B cell (primary cell): ENCODE results near the gene AIG1. TPM values are rescaled to one million over a fixed set of nuclear protein-coding genes. Genes with fewer than 3 reads are reported as not detected.

ENCODE experiments used
- ATAC-seq: fragments of 200-7000 bp; cut with Tn5 transposase; one replicate; pipeline ENCODE4 v1.10.0; 2021; ENCODE audit warnings: low read depth, mild to moderate bottlenecking, moderate number of reproducible peaks, moderate library complexity
- CTCF ChIA-PET: fragments of 350-600 bp; sonication (Branson Sonifier 250); formaldehyde crosslinking; loops from one replicate; lab custom pipeline; 2021; ENCODE audit warnings: antibody characterized with exemption, inconsistent platforms; lab: Charles Lee
- POLR2A ChIA-PET: fragments of 350-600 bp; sonication (Branson Sonifier 250); formaldehyde crosslinking; loops from one replicate; lab custom pipeline; 2021; ENCODE audit warnings: antibody characterized with exemption; lab: Charles Lee
- DNase-seq: peaks from one replicate; pipeline ENCODE4 v3.0.0; 2013
- H2AFZ ChIP-seq: 2 replicates; pipeline ENCODE4 v1.6.1; 2012; ENCODE audit warnings: mild to moderate bottlenecking, low read depth, low read length; ENCODE audit not compliant: insufficient read depth, poor library complexity, severe bottlenecking
- H3K27ac ChIP-seq, 2 donors: 1 replicate in 1 of 2; 2 replicates in 1 of 2; pipeline ENCODE4 v1.5.1; 2012 to 2013; ENCODE audit warnings: low read length in 2 of 2, mild to moderate bottlenecking in 2 of 2, moderate library complexity in 1 of 2
- H3K27me3 ChIP-seq, 4 experiments: fragments of 200-600 bp in 1 of 4; sonication (generic) in 1 of 4; replicated peaks in 1 of 4; 1 replicate in 2 of 4; 2 replicates in 2 of 4; pipeline versions ENCODE4 v1.6.1 to v1.7.0; 2013 to 2016; ENCODE audit warnings: low read length in 3 of 4, mild to moderate bottlenecking in 2 of 4, mixed read lengths in 1 of 4, moderate library complexity in 1 of 4; ENCODE audit not compliant: insufficient read depth in 4 of 4, control insufficient read depth in 3 of 4; ENCODE audit errors: control extremely low read depth in 1 of 4
- H3K36me3 ChIP-seq, 2 experiments: replicated peaks in 1 of 2; 1 replicate in 1 of 2; 2 replicates in 1 of 2; pipeline versions ENCODE4 v1.6.1 to v1.7.1; 2013; ENCODE audit warnings: low read length in 1 of 2; ENCODE audit not compliant: insufficient read depth in 2 of 2, control insufficient read depth in 1 of 2; ENCODE audit errors: control extremely low read depth in 1 of 2, extremely low read depth in 1 of 2
- H3K4me1 ChIP-seq, 2 donors: fragments of 200-600 bp in 1 of 2; sonication (generic) in 1 of 2; 1 replicate in 1 of 2; 2 replicates in 1 of 2; pipeline versions ENCODE4 v1.5.1 to v1.6.1; 2013 to 2017; ENCODE audit warnings: low read length in 2 of 2; ENCODE audit not compliant: control insufficient read depth in 2 of 2, insufficient read depth in 2 of 2
- H3K4me2 ChIP-seq: replicated peaks from 2 replicates; pipeline ENCODE3; 2012; ENCODE audit warnings: mild to moderate bottlenecking, low read depth, low read length; ENCODE audit not compliant: poor library complexity, severe bottlenecking
- H3K4me3 ChIP-seq, 5 experiments: fragments of 200-600 bp in 1 of 5; sonication (generic) in 1 of 5; 1 replicate in 3 of 5; 2 replicates in 2 of 5; pipeline versions ENCODE4 v1.5.1 to v1.7.0; 2011 to 2016; ENCODE audit warnings: low read length in 4 of 5, mild to moderate bottlenecking in 4 of 5, low read depth in 2 of 5, control low read depth in 1 of 5, moderate library complexity in 1 of 5; ENCODE audit not compliant: insufficient read depth in 1 of 5; ENCODE audit errors: control extremely low read depth in 1 of 5, extremely low read depth in 1 of 5
- H3K79me2 ChIP-seq: fragments of 200-600 bp; sonication (generic); one replicate; pipeline ENCODE4 v1.6.0; 2016; ENCODE audit warnings: low read length; ENCODE audit not compliant: control insufficient read depth, insufficient read depth
- H3K9ac ChIP-seq: fragments of 200-600 bp; sonication (generic); 2 replicates; pipeline ENCODE4 v1.6.1; 2017; ENCODE audit warnings: mild to moderate bottlenecking, low read length, moderate library complexity
- H3K9me3 ChIP-seq, 3 donors: one replicate each; pipeline versions ENCODE4 v1.6.1 to v1.7.1; 2013; ENCODE audit warnings: low read length in 2 of 3; ENCODE audit not compliant: control insufficient read depth in 2 of 3, insufficient read depth in 1 of 3; ENCODE audit errors: control extremely low read depth in 1 of 3
- H4K20me1 ChIP-seq: 2 replicates; pipeline ENCODE4 v1.6.0; 2012; ENCODE audit warnings: mild to moderate bottlenecking, low read length; ENCODE audit not compliant: insufficient read depth, control insufficient read depth, poor library complexity, severe bottlenecking
- H3K27ac Mint-ChIP-seq: one replicate; pipeline ENCODE4 v1.8.0; 2021; ENCODE audit warnings: mixed read lengths
- H3K27me3 Mint-ChIP-seq: one replicate; pipeline ENCODE4 v1.8.0; 2021; ENCODE audit warnings: mixed read lengths
- H3K4me1 Mint-ChIP-seq: one replicate; pipeline ENCODE4 v1.8.0; 2021; ENCODE audit warnings: mixed read lengths
- H3K4me3 Mint-ChIP-seq: one replicate; pipeline ENCODE4 v1.8.0; 2021; ENCODE audit warnings: mixed read lengths
- H3K9me3 Mint-ChIP-seq: one replicate; pipeline ENCODE4 v1.8.0; 2022; ENCODE audit warnings: mixed read lengths; ENCODE audit not compliant: insufficient read depth
- CTCF ChIP-seq: fragments of 200-600 bp; IDR thresholded peaks from one replicate; pipeline ENCODE4 v1.8.0; 2022; ENCODE audit warnings: antibody characterized with exemption, mild to moderate bottlenecking
- EZH2 ChIP-seq: IDR thresholded peaks from 2 replicates; pipeline ENCODE4 v1.6.1; 2012; ENCODE audit warnings: borderline replicate concordance, low read depth, mild to moderate bottlenecking, moderate library complexity, low read length; ENCODE audit not compliant: insufficient read depth, poor library complexity, severe bottlenecking
- WGBS: methylation state at CpG from one replicate; pipeline ENCODE4 v1.1.5; 2013; ENCODE audit warnings: missing lambda C conversion rate; ENCODE audit not compliant: insufficient coverage; 5-methylcytosine and 5-hydroxymethylcytosine counted together
- intact Hi-C: fragments of 100-400 bp; cut with micrococcal nuclease; formaldehyde crosslinking; loops from one replicate; pipeline ENCODE4 v1.10.0; 2022
- polyA plus RNA-seq: library from polyadenylated mRNA; depleted of rRNA; stranded (reverse); fragments of >200 nt; gene quantifications from 2 replicates; pipeline ENCODE4 v1.2.3, GENCODE V29; 2012
- total RNA-seq, 2 donors: library from RNA; stranded (reverse); fragments of 120-200 nt in 1 of 2; gene quantifications; 1 replicate in 1 of 2; 2 replicates in 1 of 2; pipeline versions ENCODE4 v1.2.3 to v1.2.4, GENCODE V29; 2013 to 2022

The AIG1 gene
- total and polyA plus RNA-seq, 2 donors (not counting 1 experiment from before 2014, with no cell fraction given) = 7.0 to 9.0 TPM

- no peak for DNase-seq
- H3K79me2 ChIP-seq = no peaks in the 10 kb centered on the region
- intact Hi-C loops = no loop called here
- Mint-ChIP-seq H3K27me3 (no peaks in the 10 kb centered on the region), H3K4me3 (no peak overlapping the region), H3K27ac (no peak overlapping the region), H3K4me1 (no peaks in the 10 kb centered on the region), H3K9me3 (peaks cover 2% of the 10 kb centered on the region)
- CTCF ChIA-PET = no interaction called here
- no peaks in the 10 kb centered on the region for H3K4me1 ChIP-seq
- H4K20me1 ChIP-seq = no peaks in the 10 kb centered on the region
- H3K9ac ChIP-seq = no peak overlapping the region
- no peak overlapping the region for H3K27ac ChIP-seq
- 100% methylated on average over 1 of the region's 2 CpGs for WGBS
- no peaks in the 10 kb centered on the region for H3K9me3 ChIP-seq
- no peaks in the 10 kb centered on the region for H3K36me3 ChIP-seq
- ATAC-seq = no peak
- H3K27me3 ChIP-seq = no peaks in the 10 kb centered on the region
- no peak overlapping the region for H2AFZ ChIP-seq
- POLR2A ChIA-PET = no interaction called here
- H3K4me3 ChIP-seq = no peak overlapping the region
- TF ChIP-seq EZH2 (no peak), CTCF (no peak)
- H3K4me2 ChIP-seq = no peak overlapping the region
Observed at GRCh38 chr6:143205991-143206390, 145.3 kb downstream of the AIG1 start.

- ChIA-PET POLR2A (no interaction called here), CTCF (interaction anchor here (1.2 kb wide), 1 partner anchor 509 kb away, joined by 3 read pairs; no protein-coding TSS in a partner anchor)
- intact Hi-C loops = no loop called here
- H3K36me3 ChIP-seq = no peaks in the 10 kb centered on the region
- H3K79me2 ChIP-seq = no peaks in the 10 kb centered on the region
- H3K27ac Mint-ChIP-seq = no peak overlapping the region
- WGBS = no CpG with 5 or more reads among the region's 1 CpG
- no peak overlapping the region for H3K4me3 Mint-ChIP-seq
- H3K27me3 Mint-ChIP-seq = no peaks in the 10 kb centered on the region
- no peak overlapping the region for H3K9ac ChIP-seq
- H3K9me3 Mint-ChIP-seq = peaks cover 2% of the 10 kb centered on the region
- H3K4me1 Mint-ChIP-seq = no peaks in the 10 kb centered on the region
- H3K4me2 ChIP-seq = no peak overlapping the region
- H3K4me3 ChIP-seq = no peak overlapping the region
- TF ChIP-seq EZH2 (no peak), CTCF (no peak)
- H3K4me1 ChIP-seq = no peaks in the 10 kb centered on the region
- H3K27ac ChIP-seq = no peak overlapping the region
- H3K27me3 ChIP-seq = no peaks in the 10 kb centered on the region
- H2AFZ ChIP-seq = no peak overlapping the region
- H3K9me3 ChIP-seq = no peaks in the 10 kb centered on the region
- no peaks in the 10 kb centered on the region for H4K20me1 ChIP-seq
- DNase-seq = no peak
- ATAC-seq = no peak
Observed at GRCh38 chr6:143206550-143206949, 145.9 kb downstream of the AIG1 start.
